Lung (tissue), 12 donors: ENCODE measurements around the gene CPAMD8. TPM values are rescaled to one million over a fixed set of nuclear protein-coding genes. Genes with fewer than 3 reads are reported as not detected.
"Not testable (repeated sequence)": the region's sequence is repeated elsewhere in the genome, so short reads cannot be mapped to it uniquely, and the experiment has no call there.

Source experiments
- ATAC-seq: fragments of 200-7000 bp; cut with Tn5 transposase; one replicate; pipeline ENCODE4 v1.9.1; 2020; ENCODE audit warnings: moderate number of reproducible peaks; ENCODE audit not compliant: insufficient read depth, low FRiP score
- DNase-seq, 3 donors: peaks; one replicate each; pipeline ENCODE4 v3.0.0-alpha.2; 2013 to 2017
- H3K27ac ChIP-seq, 2 donors: one replicate each; pipeline ENCODE4 v1.5.1; 2013; ENCODE audit warnings: mild to moderate bottlenecking in 2 of 2, moderate library complexity in 2 of 2, control low read depth in 1 of 2, inconsistent platforms in 1 of 2, low read depth in 1 of 2, low read length in 1 of 2
- H3K27me3 ChIP-seq, 3 donors: one replicate each; pipeline ENCODE4 v1.5.1; 2013; ENCODE audit warnings: low read length in 2 of 3; ENCODE audit not compliant: control insufficient read depth in 3 of 3, insufficient read depth in 3 of 3
- H3K36me3 ChIP-seq, 4 donors: one replicate each; pipeline ENCODE4 v1.5.1; 2013; ENCODE audit warnings: low read length in 4 of 4, mild to moderate bottlenecking in 1 of 4, moderate library complexity in 1 of 4; ENCODE audit not compliant: control insufficient read depth in 4 of 4, insufficient read depth in 4 of 4
- H3K4me1 ChIP-seq, 5 donors: one replicate each; pipeline ENCODE4 v1.5.1; 2013; ENCODE audit warnings: low read length in 5 of 5, mild to moderate bottlenecking in 2 of 5, moderate library complexity in 1 of 5; ENCODE audit not compliant: control insufficient read depth in 5 of 5, insufficient read depth in 5 of 5
- H3K4me3 ChIP-seq: one replicate; pipeline ENCODE4 v1.5.1; 2013; ENCODE audit warnings: mild to moderate bottlenecking, control low read depth, moderate library complexity
- H3K9ac ChIP-seq, 2 donors: one replicate each; pipeline ENCODE4 v1.5.1; 2013; ENCODE audit warnings: low read length in 2 of 2, control low read depth in 1 of 2; ENCODE audit not compliant: insufficient read depth in 1 of 2
- H3K9me3 ChIP-seq, 4 donors: one replicate each; pipeline ENCODE4 v1.5.1; 2013; ENCODE audit warnings: low read length in 3 of 4, mild to moderate bottlenecking in 1 of 4, moderate library complexity in 1 of 4; ENCODE audit not compliant: control insufficient read depth in 4 of 4, insufficient read depth in 3 of 4
- CTCF ChIP-seq: IDR thresholded peaks from 2 replicates; pipeline ENCODE4 v1.5.1; 2012; ENCODE audit warnings: mild to moderate bottlenecking; ENCODE audit errors: control extremely low read depth, extremely low read depth
- WGBS, 2 donors: extraction: QIAGEN DNeasy Blood & Tissue Kit; methylation state at CpG; one replicate each; pipeline ENCODE4 v1.1.7; 2013; 5-methylcytosine and 5-hydroxymethylcytosine counted together
- polyA plus RNA-seq, 2 donors: library from polyadenylated mRNA; stranded (reverse); fragments of 200-250 nt; gene quantifications; one replicate each; pipeline ENCODE4 v1.2.1, GENCODE V29; 2013
- total RNA-seq, 2 donors: library from RNA; depleted of rRNA in 1 of 2; stranded (reverse); fragments of >200 nt in 1 of 2; gene quantifications; one replicate each; pipeline ENCODE4 v1.2.1, GENCODE V29; 2014 to 2021
- donor health status: control.
- donor health status: control.
- donor health status: Bipolar disorder and iron deficiency.
- donor health status: healthy.
- donor health status: DM: yes; HTN: yes; CAD: no.

The CPAMD8 gene
- total and polyA plus RNA-seq, 4 donors: 9.6 to 143 (median 31.4) TPM

GRCh38 chr19:16977306-16977705 lies 49.3 kb downstream of the CPAMD8 start:
- H3K4me1 ChIP-seq: no peaks in the 10 kb centered on the region
- WGBS, 2 donors: 91 to 93% methylated on average over 15 of the region's 15 CpGs
- no peak overlapping the region for H3K9ac ChIP-seq
- peaks cover 0 to 13% (median 7%) of the 10 kb centered on the region in 4 donors for H3K36me3 ChIP-seq
- H3K27me3 ChIP-seq: no peaks in the 10 kb centered on the region
- no peak overlapping the region for H3K27ac ChIP-seq
- no peak for TF ChIP-seq CTCF
- H3K4me3 ChIP-seq: no peak overlapping the region
- H3K9me3 ChIP-seq: no peaks in the 10 kb centered on the region
- DNase-seq: no peak
- no peak for ATAC-seq

GRCh38 chr19:16976446-16976845 lies 50.2 kb downstream of the CPAMD8 start:
- TF ChIP-seq CTCF: no peak

GRCh38 chr19:16970821-16971220 lies 55.8 kb downstream of the CPAMD8 start:
- no peak overlapping the region for H3K9ac ChIP-seq
- ATAC-seq (no peak), DNase-seq (no peak)
- no peak overlapping the region for H3K4me3 ChIP-seq
- no peaks in the 10 kb centered on the region for H3K27me3 ChIP-seq
- no peaks in the 10 kb centered on the region for H3K4me1 ChIP-seq
- TF ChIP-seq CTCF: no peak
- no peak overlapping the region for H3K27ac ChIP-seq
- peaks cover 0 to 13% (median 8%) of the 10 kb centered on the region in 4 donors for H3K9me3 ChIP-seq
- H3K36me3 ChIP-seq: peaks cover 0 to 24% (median 15%) of the 10 kb centered on the region in 4 donors
- WGBS, 2 donors: 90 to 93% methylated on average over 8 of the region's 8 CpGs

More at GRCh38 chr19:16976446-16976845, 50.2 kb downstream of the CPAMD8 start:
- no peaks in the 10 kb centered on the region for H3K27me3 ChIP-seq
- ATAC-seq: no peak
- no peak overlapping the region for H3K4me3 ChIP-seq
- DNase-seq: no peak
- no peaks in the 10 kb centered on the region for H3K9me3 ChIP-seq
- no peaks in the 10 kb centered on the region for H3K4me1 ChIP-seq
- H3K36me3 ChIP-seq: peaks cover 0 to 10% (median 7%) of the 10 kb centered on the region in 4 donors
- 92 to 96% methylated on average over 5 of the region's 5 CpGs for whole genome bisulfite sequencing, 2 donors
- H3K9ac ChIP-seq: no peak overlapping the region
- H3K27ac ChIP-seq: no peak overlapping the region

GRCh38 chr19:16969135-16969534 lies 57.5 kb downstream of the CPAMD8 start:
- WGBS, 2 donors: 95 to 98% methylated on average over 1 of the region's 1 CpG
- Histone ChIP-seq H3K9ac (no peak overlapping the region), H3K27me3 (no peaks in the 10 kb centered on the region), H3K4me1 (no peaks in the 10 kb centered on the region), H3K36me3 (peaks cover 0 to 24% (median 13%) of the 10 kb centered on the region in 4 donors), H3K27ac (no peak overlapping the region), H3K4me3 (no peak overlapping the region), H3K9me3 (peaks cover 0 to 13% (median 8%) of the 10 kb centered on the region in 4 donors)
- DNase-seq (no peak), ATAC-seq (no peak)
- TF ChIP-seq CTCF: no peak

- not testable (repeated sequence) for H3K27me3 ChIP-seq, H3K27ac ChIP-seq, ATAC-seq, H3K4me3 ChIP-seq, H3K4me1 ChIP-seq, H3K9me3 ChIP-seq, H3K36me3 ChIP-seq
- 74 to 78% methylated on average over 20 of the region's 20 CpGs for WGBS, 2 donors
- DNase-seq: peak; percentile 29 to 49 (median 39)
- peak overlapping the region in 1 of 2 donors; percentile 11 for H3K9ac ChIP-seq
Observed at GRCh38 chr19:16960996-16961822, 65.4 kb downstream of the CPAMD8 start.
